HAP-1 (cell line): ENCODE measurements around the gene SDC3.
"Not testable (repeated sequence)": the region's sequence is repeated elsewhere in the genome, so short reads cannot be mapped to it uniquely, and the experiment has no call there.

Source experiments
- DNase-seq, 2 experiments: peaks; one replicate each; pipeline ENCODE4 v3.0.0-alpha.2; 2016 to 2020; ENCODE audit warnings: low spot score in 2 of 2
- H3K27me3 ChIP-seq: fragments of 250-450 bp; sonication (Bioruptor Pico); 2 replicates; pipeline ENCODE4 v1.5.1; 2020; ENCODE audit warnings: low read depth, mild to moderate bottlenecking, moderate library complexity
- H3K36me3 ChIP-seq: fragments of 250-450 bp; sonication (Bioruptor Pico); replicated peaks from 2 replicates; pipeline ENCODE4 v1.5.1; 2020; ENCODE audit warnings: mild to moderate bottlenecking
- H3K4me1 ChIP-seq: fragments of 250-450 bp; sonication (Bioruptor Pico); 2 replicates; pipeline ENCODE4 v1.5.1; 2020; ENCODE audit warnings: mild to moderate bottlenecking
- H3K4me3 ChIP-seq: fragments of 250-450 bp; sonication (Bioruptor Pico); 2 replicates; pipeline ENCODE4 v1.5.1; 2020; ENCODE audit warnings: mild to moderate bottlenecking, moderate library complexity
- H3K9me3 ChIP-seq: fragments of 250-450 bp; sonication (Bioruptor Pico); 2 replicates; pipeline ENCODE4 v1.5.1; 2020; ENCODE audit warnings: mild to moderate bottlenecking, moderate library complexity
- in situ Hi-C: fragments of 300-500 bp; cut with MboI; formaldehyde crosslinking; loops from 3 replicates; pipeline ENCODE4 v1.14.3; 2020; ENCODE audit warnings: low sequenced_read_pairs, inconsistent platforms, mixed read lengths

SDC3 gene, protein sequence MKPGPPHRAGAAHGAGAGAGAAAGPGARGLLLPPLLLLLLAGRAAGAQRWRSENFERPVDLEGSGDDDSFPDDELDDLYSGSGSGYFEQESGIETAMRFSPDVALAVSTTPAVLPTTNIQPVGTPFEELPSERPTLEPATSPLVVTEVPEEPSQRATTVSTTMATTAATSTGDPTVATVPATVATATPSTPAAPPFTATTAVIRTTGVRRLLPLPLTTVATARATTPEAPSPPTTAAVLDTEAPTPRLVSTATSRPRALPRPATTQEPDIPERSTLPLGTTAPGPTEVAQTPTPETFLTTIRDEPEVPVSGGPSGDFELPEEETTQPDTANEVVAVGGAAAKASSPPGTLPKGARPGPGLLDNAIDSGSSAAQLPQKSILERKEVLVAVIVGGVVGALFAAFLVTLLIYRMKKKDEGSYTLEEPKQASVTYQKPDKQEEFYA

DNA sequence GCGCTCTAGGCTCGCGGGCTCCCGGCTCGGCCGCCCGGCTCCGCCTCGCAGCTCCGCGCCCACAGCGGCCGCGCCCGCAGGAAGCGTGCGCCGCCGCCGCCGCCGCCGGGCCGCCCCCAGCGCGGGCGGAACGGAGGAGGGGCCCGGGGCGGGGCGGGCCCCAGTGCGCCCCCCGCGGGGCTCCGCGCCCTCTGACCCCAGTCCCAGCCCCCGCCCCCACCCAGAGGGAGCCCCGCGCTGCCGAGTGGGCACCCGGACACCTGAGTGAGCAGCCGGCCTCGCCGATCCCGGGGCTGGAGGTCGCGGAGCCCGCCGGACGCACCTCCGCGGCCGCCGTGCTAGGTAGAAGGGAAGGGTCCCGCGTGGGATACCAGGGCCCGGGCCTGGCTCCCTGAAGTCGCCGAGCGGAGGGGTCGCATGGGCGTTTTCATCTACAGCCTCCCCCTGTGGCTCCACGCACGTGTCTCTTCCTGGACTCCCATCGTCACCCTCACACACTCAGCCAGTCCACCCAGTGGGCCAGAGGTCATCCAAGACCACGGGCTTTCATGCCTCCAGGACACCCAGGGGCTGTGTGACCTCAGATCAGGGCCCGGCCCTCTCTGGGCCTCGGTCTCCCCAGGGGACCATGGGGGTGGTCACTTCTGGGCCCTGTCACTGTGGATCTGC, at the start of gene SDC3:
TSS of gene SDC3 (minus strand) at position 63 of the 669 bp plus-strand sequence. CDS start 172 bp downstream, outside the sequence.
- Histone ChIP-seq H3K9me3 (no peaks in the 10 kb centered on the region), H3K4me3 (peak within 1 kb of the TSS; percentile 45), H3K4me1 (peaks cover 3% of the 10 kb centered on the region; the same call in 1 of the 2 replicates), H3K27me3 (no peaks in the 10 kb centered on the region), H3K36me3 (no peaks in the 10 kb centered on the region)
- peak; percentile 20 to 33 for DNase-seq
- in situ Hi-C loops = loop anchor here (25.0 kb wide), 1 partner anchor 1672 kb away; the partner anchor contains the start of genes MECR and PTPRU

DNA sequence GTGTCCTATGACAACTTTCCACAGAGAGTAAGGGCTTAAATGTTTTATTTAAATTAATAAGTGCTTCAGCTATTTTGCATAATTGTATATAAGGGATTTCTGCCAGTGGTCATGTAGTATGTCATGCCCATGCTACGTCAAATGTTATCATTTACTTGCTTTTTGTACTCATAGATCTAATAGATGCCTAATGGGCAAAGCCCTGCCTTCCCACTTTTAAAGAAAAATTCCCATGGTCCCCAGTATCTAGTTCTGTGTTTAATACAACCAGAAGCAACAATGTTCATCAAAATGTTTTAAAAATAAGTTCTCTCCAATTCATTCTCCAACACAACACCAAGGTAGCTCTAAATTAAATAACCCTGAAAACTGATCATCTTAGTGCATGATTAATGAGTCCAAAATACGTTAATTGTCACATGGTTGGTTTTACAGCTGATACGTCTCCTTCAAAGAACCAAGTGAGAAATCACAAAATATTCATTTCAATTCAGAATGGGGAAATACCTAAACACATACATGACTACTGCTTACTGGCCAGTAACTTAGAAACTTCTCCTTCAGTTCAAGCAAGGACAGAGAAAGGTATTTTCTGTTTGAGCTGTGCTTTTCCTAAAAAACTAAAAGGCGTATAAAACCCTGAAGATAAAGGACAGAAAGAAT, 49.1 kb upstream of the SDC3 start:
- Histone ChIP-seq H3K4me3 (no peak overlapping the region), H3K36me3 (peaks cover 68% of the 10 kb centered on the region), H3K9me3 (no peaks in the 10 kb centered on the region), H3K4me1 (no peaks in the 10 kb centered on the region), H3K27me3 (no peaks in the 10 kb centered on the region)
- no peak for DNase-seq
- in situ Hi-C loops = no loop called here

DNA sequence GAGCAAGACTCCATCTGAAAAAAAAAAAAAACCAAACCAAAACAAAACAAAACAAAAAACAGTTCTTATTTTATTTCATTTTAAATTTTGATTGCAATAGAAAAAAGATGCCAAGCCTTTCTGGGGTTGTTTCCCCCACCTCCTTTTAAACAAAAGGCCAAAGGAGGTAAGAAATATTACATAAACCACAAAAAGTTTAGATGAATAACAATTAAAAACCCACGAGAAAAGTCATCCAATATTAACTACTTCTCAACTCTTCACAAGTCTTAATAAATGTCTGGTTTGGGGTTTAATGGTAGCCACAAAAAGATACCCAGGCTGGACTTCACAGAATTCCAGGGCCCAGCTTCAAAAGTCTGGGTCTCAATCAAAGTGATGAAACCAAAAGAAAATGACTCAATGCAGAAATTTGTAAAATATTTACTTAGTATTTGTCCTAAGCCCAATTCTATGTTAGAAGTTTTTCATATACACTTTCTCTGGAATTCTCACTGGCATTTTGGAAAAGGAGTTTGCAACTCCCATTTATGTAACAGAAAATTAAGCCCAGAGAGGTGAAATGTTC, 47.0 kb upstream of the SDC3 start:
- Histone ChIP-seq H3K27me3 (no peaks in the 10 kb centered on the region), H3K9me3 (no peaks in the 10 kb centered on the region), H3K4me1 (no peaks in the 10 kb centered on the region), H3K36me3 (peaks cover 70% of the 10 kb centered on the region), H3K4me3 (no peak overlapping the region)
- DNase-seq = no peak
- in situ Hi-C loops = no loop called here

DNA sequence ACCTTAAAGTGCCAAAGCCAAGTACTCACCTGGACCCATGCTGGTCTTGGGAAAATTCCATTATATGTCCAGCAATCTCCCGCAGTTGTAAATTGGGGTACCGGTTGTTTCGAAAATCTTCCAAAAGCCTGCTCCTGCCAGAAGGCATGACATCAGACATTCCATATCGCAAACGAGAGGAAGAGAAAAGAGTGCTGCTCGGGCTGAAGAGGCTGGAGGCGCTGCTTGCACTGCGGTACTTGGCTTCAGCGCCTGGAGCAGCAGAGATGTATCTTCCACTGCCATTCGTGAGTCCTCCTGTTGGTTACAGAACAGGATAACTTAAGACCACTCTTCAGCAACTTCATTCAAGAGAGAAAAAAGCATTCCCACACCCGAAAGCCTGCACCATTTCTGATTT, 45.1 kb upstream of the SDC3 start:
- Histone ChIP-seq H3K4me3 (no peak overlapping the region), H3K9me3 (no peaks in the 10 kb centered on the region), H3K4me1 (no peaks in the 10 kb centered on the region), H3K36me3 (peaks cover 67% of the 10 kb centered on the region), H3K27me3 (no peaks in the 10 kb centered on the region)
- no peak for DNase-seq
- in situ Hi-C loops = no loop called here

DNA sequence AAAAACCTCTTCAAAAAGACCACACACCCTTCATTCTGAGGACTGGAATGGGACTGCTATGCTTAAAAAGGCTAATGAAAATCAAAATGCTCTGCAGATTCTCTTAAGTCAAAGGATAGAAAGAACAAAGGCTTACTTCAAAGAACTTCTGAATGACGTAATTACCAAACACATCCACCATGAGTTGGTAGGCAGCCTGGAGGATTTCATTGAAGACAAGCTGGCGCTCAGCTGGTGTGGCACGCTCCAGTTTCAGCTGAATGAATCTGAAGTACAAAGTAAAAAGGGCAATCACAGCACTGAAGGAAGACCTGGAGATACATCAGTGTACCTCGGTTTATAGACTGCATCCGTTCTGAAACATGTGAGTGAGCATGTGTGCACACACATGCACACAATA, 43.5 kb upstream of the SDC3 start:
- in situ Hi-C loops = no loop called here
- no peaks in the 10 kb centered on the region for H3K27me3 ChIP-seq
- no peaks in the 10 kb centered on the region for H3K9me3 ChIP-seq
- no peak for DNase-seq
- H3K36me3 ChIP-seq = peaks cover 69% of the 10 kb centered on the region
- H3K4me3 ChIP-seq = no peak overlapping the region
- no peaks in the 10 kb centered on the region for H3K4me1 ChIP-seq

DNA sequence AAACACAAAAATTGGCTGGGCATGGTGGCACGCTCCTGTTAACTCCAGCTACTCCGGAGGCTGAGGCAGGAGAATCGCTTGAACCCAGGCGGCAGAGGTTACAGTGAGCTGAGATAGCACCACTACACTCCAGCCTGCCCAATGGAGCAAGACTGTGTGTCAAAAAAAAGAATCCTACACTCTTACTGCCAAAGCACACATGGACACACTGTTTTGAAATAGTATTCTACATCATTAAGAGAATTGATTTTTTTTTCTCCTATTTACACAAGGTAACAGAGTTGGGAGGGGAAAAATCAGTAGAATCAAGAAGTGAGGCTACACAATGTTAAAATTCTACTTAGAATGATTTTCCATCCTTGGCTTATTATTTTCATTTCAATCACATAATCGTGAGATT, 42.1 kb upstream of the SDC3 start:
- no peaks in the 10 kb centered on the region for H3K4me1 ChIP-seq
- no peaks in the 10 kb centered on the region for H3K27me3 ChIP-seq
- in situ Hi-C loops = no loop called here
- no peak overlapping the region for H3K4me3 ChIP-seq
- DNase-seq = no peak
- H3K36me3 ChIP-seq = peaks cover 70% of the 10 kb centered on the region
- H3K9me3 ChIP-seq = no peaks in the 10 kb centered on the region

DNA sequence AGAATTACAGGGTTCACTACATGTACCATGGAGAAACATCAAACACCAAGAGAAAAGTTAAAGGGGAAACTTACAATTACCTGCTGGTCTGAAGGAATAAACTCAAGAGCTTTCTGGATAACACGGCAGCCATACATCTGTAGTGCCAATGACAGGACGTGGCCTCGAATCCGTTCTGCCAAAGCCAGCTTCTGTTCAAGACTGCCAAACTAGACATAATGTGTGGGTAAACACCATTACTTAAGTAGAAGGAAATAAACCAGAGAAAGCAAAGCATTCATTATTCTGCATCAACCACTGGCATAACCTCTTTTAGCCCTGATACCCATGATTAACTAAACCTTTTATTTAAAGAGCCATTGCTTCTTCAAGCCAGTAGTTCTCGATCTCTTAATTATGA, 41.5 kb upstream of the SDC3 start:
- Histone ChIP-seq H3K27me3 (no peaks in the 10 kb centered on the region), H3K4me1 (no peaks in the 10 kb centered on the region), H3K36me3 (peaks cover 73% of the 10 kb centered on the region), H3K9me3 (no peaks in the 10 kb centered on the region), H3K4me3 (no peak overlapping the region)
- no peak for DNase-seq
- in situ Hi-C loops = no loop called here

DNA sequence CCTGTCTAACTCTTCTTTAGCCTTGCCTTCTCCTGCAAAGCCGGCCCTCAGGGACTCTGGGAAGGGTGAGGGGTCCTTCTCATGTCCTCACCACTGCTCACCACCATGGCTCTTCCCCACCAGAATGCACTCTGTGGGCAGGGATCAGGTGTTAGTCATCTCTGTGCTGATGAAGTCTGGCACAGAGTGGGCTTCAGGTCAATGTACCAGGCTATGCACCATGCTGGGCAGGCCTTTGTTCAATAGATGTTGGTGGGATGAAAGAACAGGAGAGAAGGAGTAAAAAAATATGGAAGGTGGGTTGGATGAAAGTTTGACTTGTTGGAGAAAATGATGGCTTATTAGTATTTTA, 40.9 kb upstream of the SDC3 start:
- H3K4me1 ChIP-seq, DNase-seq, H3K27me3 ChIP-seq, H3K9me3 ChIP-seq, in situ Hi-C loops, H3K4me3 ChIP-seq: not testable (repeated sequence)
- H3K36me3 ChIP-seq = peaks cover 76% of the 10 kb centered on the region

DNA sequence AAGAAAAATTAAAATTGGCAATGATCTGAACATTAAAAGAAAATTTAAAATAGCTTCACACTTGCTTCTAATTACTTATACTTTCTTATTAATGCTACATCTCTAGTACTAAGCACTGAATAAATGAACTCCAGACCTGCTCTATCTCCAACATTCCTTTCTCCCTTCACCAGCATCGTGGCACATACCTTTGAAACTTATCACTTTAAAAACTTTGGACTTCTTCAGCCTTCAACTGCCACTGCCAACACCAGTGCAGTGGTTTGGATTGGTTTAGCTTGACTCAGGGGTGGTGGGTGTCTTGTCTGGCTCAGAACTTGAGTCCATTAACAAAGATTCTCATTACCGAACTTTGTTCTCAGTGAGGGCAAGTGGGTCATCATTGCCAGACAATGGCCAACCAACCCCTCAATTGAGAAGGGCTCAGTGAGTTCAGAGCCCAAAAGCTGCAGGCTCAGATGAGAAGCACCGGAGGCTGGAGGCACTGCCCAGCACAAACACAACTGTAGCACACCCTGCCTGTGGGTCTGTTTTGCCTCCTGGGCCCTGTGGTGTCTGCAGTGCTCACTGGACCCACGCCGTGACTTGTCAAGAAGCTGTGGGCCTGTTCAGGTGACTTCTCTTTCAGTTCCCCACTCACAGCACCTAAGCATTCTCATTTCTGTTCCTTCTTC, 40.4 kb upstream of the SDC3 start:
- in situ Hi-C loops, DNase-seq, H3K9me3 ChIP-seq, H3K4me1 ChIP-seq, H3K27me3 ChIP-seq, H3K4me3 ChIP-seq: not testable (repeated sequence)
- peaks cover 76% of the 10 kb centered on the region for H3K36me3 ChIP-seq

DNA sequence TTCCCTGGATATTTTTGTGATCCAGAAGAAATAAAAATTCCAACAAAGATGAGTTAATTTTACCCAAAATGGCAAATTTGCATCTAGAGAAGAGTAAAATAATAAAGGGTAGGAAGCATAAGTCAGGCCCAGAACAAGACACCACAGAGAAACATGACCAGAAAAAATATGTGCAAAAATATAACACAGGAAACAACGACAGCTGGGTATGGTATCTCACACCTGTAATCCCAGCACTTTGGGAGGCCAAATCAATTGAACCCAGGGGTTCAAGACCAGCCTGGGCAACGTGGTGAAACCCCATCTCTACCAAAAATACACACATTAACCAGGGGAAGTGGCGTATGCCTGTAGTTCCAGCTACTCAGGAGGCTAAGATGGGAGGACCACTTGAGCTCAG, 39.7 kb upstream of the SDC3 start:
- Histone ChIP-seq H3K9me3 (no peaks in the 10 kb centered on the region), H3K27me3 (no peaks in the 10 kb centered on the region), H3K4me3 (no peak overlapping the region), H3K36me3 (peaks cover 76% of the 10 kb centered on the region), H3K4me1 (no peaks in the 10 kb centered on the region)
- DNase-seq = no peak
- in situ Hi-C loops = no loop called here

DNA sequence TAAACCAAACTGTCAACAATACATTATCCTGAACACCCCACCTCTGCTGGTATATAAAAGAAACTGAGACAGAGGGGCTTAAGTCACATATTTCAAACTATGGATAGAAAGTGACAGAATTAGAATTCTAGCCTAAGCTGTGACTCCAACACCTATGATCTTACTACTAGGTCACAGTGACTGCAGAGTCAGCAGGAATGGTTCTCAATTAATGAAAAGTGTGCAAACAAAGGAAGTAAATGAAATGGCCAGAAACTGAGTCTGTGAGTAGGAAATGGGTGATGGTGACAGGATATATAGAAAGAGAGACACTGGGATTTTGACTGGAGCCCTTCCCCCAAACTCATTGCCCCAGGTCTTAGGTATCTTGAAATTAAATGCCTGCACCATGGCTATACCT, 38.7 kb upstream of the SDC3 start:
- in situ Hi-C loops = no loop called here
- DNase-seq = no peak
- H3K36me3 ChIP-seq = peaks cover 74% of the 10 kb centered on the region
- no peak overlapping the region for H3K4me3 ChIP-seq
- H3K9me3 ChIP-seq = no peaks in the 10 kb centered on the region
- no peaks in the 10 kb centered on the region for H3K4me1 ChIP-seq
- no peaks in the 10 kb centered on the region for H3K27me3 ChIP-seq

DNA sequence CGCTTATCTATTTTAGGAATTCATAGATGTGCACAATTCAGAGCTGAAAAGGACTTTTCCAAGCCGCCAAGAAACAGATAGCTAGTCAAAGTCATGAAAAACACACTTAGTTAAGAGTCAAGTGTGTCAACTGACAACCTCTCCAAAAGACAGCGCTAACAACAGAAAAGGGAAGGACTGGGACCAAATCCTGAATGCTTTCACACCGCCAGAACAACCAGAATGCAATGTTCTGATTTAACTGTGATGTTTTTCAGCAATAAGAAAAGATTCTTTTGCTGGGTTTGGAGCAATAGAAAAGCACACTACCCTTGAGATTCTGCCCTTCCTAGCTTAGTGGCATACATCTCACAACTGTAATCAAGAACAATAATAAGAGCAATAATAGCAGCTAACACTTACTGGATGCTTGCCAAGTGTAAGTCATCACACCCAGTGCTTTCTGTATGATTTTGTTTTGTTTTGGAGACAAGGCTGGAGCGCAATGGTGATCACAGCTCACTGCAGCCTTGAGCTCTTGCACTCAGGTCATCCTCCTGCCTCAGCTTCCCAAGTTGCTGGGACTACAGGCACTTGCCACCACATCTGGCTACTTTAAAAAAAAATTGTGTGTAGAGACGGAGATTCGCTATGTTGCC, 33.9 kb upstream of the SDC3 start:
- Histone ChIP-seq H3K4me1 (no peaks in the 10 kb centered on the region), H3K4me3 (no peak overlapping the region), H3K9me3 (no peaks in the 10 kb centered on the region), H3K36me3 (peaks cover 82% of the 10 kb centered on the region), H3K27me3 (no peaks in the 10 kb centered on the region)
- in situ Hi-C loops = no loop called here
- no peak for DNase-seq

DNA sequence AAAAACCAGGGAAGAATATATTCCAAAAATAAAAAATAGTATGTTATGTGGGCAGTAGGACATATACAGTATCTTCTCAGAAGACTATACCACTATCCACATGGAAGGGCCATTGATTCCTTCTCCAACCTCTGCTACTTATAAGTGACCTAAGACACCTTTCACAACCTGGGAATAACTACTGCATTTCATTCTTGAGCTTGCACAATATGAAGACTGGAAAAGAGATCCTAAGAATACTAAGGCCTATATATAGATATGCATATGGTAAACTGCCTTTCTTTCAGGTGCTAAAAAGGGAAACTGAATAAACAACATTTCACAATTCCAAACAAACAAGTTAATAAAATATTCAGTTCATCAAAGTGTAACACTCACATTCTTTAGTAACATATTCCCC, 32.0 kb upstream of the SDC3 start:
- Histone ChIP-seq H3K4me3 (no peak overlapping the region), H3K9me3 (no peaks in the 10 kb centered on the region), H3K4me1 (no peaks in the 10 kb centered on the region), H3K27me3 (no peaks in the 10 kb centered on the region), H3K36me3 (peaks cover 86% of the 10 kb centered on the region)
- in situ Hi-C loops = no loop called here
- no peak for DNase-seq
